Measurements from ENCODE around the gene ARHGEF4. TPM values are rescaled to one million over a fixed set of nuclear protein-coding genes. Genes with fewer than 3 reads are reported as not detected.
A peak's percentile ranks its signal among the peaks of the same experiment; 100 is the strongest.

ARHGEF4 gene
- total RNA-seq, 2 donors from 2014 or later = not detected

- Mint-ChIP-seq H3K36me3 (ENCODE audit: low read depth) (no peaks in the 10 kb centered on the region), H3K27ac (no peak overlapping the region), H3K9me3 (no peaks in the 10 kb centered on the region), H3K4me1 (no peaks in the 10 kb centered on the region), H3K4me3 (no peak overlapping the region), H3K27me3 (peaks cover 19% of the 10 kb centered on the region)
- peak; percentile 20 for ATAC-seq (replicated peaks)
Observed at GRCh38 chr2:130837175-130837810, 579 bp downstream of the ARHGEF4 start.

GRCh38 chr2:130837811-130838565, 1.3 kb downstream of the ARHGEF4 start:
- no peak overlapping the region for H3K4me3 Mint-ChIP-seq
- H3K9me3 Mint-ChIP-seq = no peaks in the 10 kb centered on the region
- ATAC-seq (replicated peaks) = no peak
- H3K36me3 Mint-ChIP-seq (ENCODE audit: low read depth) = no peaks in the 10 kb centered on the region
- H3K4me1 Mint-ChIP-seq = no peaks in the 10 kb centered on the region
- H3K27ac Mint-ChIP-seq = no peak overlapping the region
- H3K27me3 Mint-ChIP-seq = peaks cover 20% of the 10 kb centered on the region

GRCh38 chr2:130839011-130839780, 2.5 kb downstream of the ARHGEF4 start:
- Mint-ChIP-seq H3K36me3 (ENCODE audit: low read depth) (no peaks in the 10 kb centered on the region), H3K27me3 (peaks cover 20% of the 10 kb centered on the region), H3K9me3 (no peaks in the 10 kb centered on the region), H3K27ac (no peak overlapping the region), H3K4me3 (no peak overlapping the region), H3K4me1 (no peaks in the 10 kb centered on the region)
- no peak for ATAC-seq (replicated peaks)

GRCh38 chr2:130840506-130840905, 3.8 kb downstream of the ARHGEF4 start:
- H3K27ac Mint-ChIP-seq = no peak overlapping the region
- no peaks in the 10 kb centered on the region for H3K36me3 Mint-ChIP-seq (ENCODE audit: low read depth)
- H3K27me3 Mint-ChIP-seq = peaks cover 10% of the 10 kb centered on the region
- H3K9me3 Mint-ChIP-seq = no peaks in the 10 kb centered on the region
- ATAC-seq (replicated peaks) = no peak
- no peak overlapping the region for H3K4me3 Mint-ChIP-seq
- no peaks in the 10 kb centered on the region for H3K4me1 Mint-ChIP-seq

- ATAC-seq (replicated peaks) = no peak
- Mint-ChIP-seq H3K4me3 (no peak overlapping the region), H3K27me3 (peaks cover 7% of the 10 kb centered on the region), H3K9me3 (no peaks in the 10 kb centered on the region), H3K27ac (no peak overlapping the region), H3K36me3 (ENCODE audit: low read depth) (no peaks in the 10 kb centered on the region), H3K4me1 (no peaks in the 10 kb centered on the region)
Observed at GRCh38 chr2:130841741-130842365, 5.1 kb downstream of the ARHGEF4 start.

GRCh38 chr2:130842770-130843169, 6.1 kb downstream of the ARHGEF4 start:
- no peaks in the 10 kb centered on the region for H3K36me3 Mint-ChIP-seq (ENCODE audit: low read depth)
- H3K4me1 Mint-ChIP-seq = no peaks in the 10 kb centered on the region
- ATAC-seq (replicated peaks) = no peak
- H3K4me3 Mint-ChIP-seq = no peak overlapping the region
- H3K27me3 Mint-ChIP-seq = peaks cover 7% of the 10 kb centered on the region
- no peaks in the 10 kb centered on the region for H3K9me3 Mint-ChIP-seq
- no peak overlapping the region for H3K27ac Mint-ChIP-seq

GRCh38 chr2:130843321-130843985, 6.7 kb downstream of the ARHGEF4 start:
- H3K9me3 Mint-ChIP-seq = no peaks in the 10 kb centered on the region
- no peak overlapping the region for H3K4me3 Mint-ChIP-seq
- no peak for ATAC-seq (replicated peaks)
- no peaks in the 10 kb centered on the region for H3K4me1 Mint-ChIP-seq
- no peak overlapping the region for H3K27ac Mint-ChIP-seq
- H3K27me3 Mint-ChIP-seq = peaks cover 4% of the 10 kb centered on the region
- no peaks in the 10 kb centered on the region for H3K36me3 Mint-ChIP-seq (ENCODE audit: low read depth)

GRCh38 chr2:130844161-130844560, 7.4 kb downstream of the ARHGEF4 start:
- ATAC-seq (replicated peaks) = no peak
- Mint-ChIP-seq H3K27me3 (peaks cover 3% of the 10 kb centered on the region), H3K4me3 (no peak overlapping the region), H3K9me3 (no peaks in the 10 kb centered on the region), H3K27ac (no peak overlapping the region), H3K4me1 (no peaks in the 10 kb centered on the region), H3K36me3 (ENCODE audit: low read depth) (no peaks in the 10 kb centered on the region)

- H3K27ac Mint-ChIP-seq = no peak overlapping the region
- no peak overlapping the region for H3K4me3 Mint-ChIP-seq
- H3K36me3 Mint-ChIP-seq (ENCODE audit: low read depth) = no peaks in the 10 kb centered on the region
- H3K27me3 Mint-ChIP-seq = peaks cover 3% of the 10 kb centered on the region
- ATAC-seq (replicated peaks) = no peak
- H3K4me1 Mint-ChIP-seq = no peaks in the 10 kb centered on the region
- H3K9me3 Mint-ChIP-seq = no peaks in the 10 kb centered on the region
Observed at GRCh38 chr2:130845505-130846085, 8.9 kb downstream of the ARHGEF4 start.

- Mint-ChIP-seq H3K4me1 (no peaks in the 10 kb centered on the region), H3K4me3 (no peak overlapping the region), H3K36me3 (ENCODE audit: low read depth) (no peaks in the 10 kb centered on the region), H3K27ac (no peak overlapping the region), H3K9me3 (no peaks in the 10 kb centered on the region), H3K27me3 (peaks cover 3% of the 10 kb centered on the region)
- no peak for ATAC-seq (replicated peaks)
Observed at GRCh38 chr2:130846233-130846632, 9.5 kb downstream of the ARHGEF4 start.

- H3K9me3 Mint-ChIP-seq = no peaks in the 10 kb centered on the region
- H3K36me3 Mint-ChIP-seq (ENCODE audit: low read depth) = no peaks in the 10 kb centered on the region
- H3K27ac Mint-ChIP-seq = no peak overlapping the region
- no peak for ATAC-seq (replicated peaks)
- H3K4me3 Mint-ChIP-seq = no peak overlapping the region
- H3K27me3 Mint-ChIP-seq = peaks cover 3% of the 10 kb centered on the region
- H3K4me1 Mint-ChIP-seq = no peaks in the 10 kb centered on the region
Observed at GRCh38 chr2:130846686-130847375, 10.1 kb downstream of the ARHGEF4 start.

- no peaks in the 10 kb centered on the region for H3K4me1 Mint-ChIP-seq
- H3K36me3 Mint-ChIP-seq (ENCODE audit: low read depth) = no peaks in the 10 kb centered on the region
- no peak overlapping the region for H3K4me3 Mint-ChIP-seq
- H3K27me3 Mint-ChIP-seq = no peaks in the 10 kb centered on the region
- H3K27ac Mint-ChIP-seq = no peak overlapping the region
- no peak for ATAC-seq (replicated peaks)
- H3K9me3 Mint-ChIP-seq = no peaks in the 10 kb centered on the region
Observed at GRCh38 chr2:130847776-130848525, 11.2 kb downstream of the ARHGEF4 start.
